Activated naive CD4-positive, alpha-beta T cell treated with anti-CD3 and anti-CD28 coated beads for 36 hours (primary cell): ENCODE measurements around the gene STARD10. TPM values are rescaled to one million over a fixed set of nuclear protein-coding genes. Genes with fewer than 3 reads are reported as not detected.

Experiments
- CTCF ChIA-PET: fragments of 350-600 bp; sonication (Branson Sonifier 250); formaldehyde crosslinking; loops from one replicate; lab custom pipeline; 2021; ENCODE audit warnings: antibody characterized with exemption; lab: Charles Lee
- DNase-seq: peaks from one replicate; pipeline ENCODE4 v3.0.0-alpha.2; 2020
- H3K27ac Mint-ChIP-seq: one replicate; pipeline ENCODE4 v1.8.0; 2021; ENCODE audit warnings: mild to moderate bottlenecking, mixed read lengths
- H3K27me3 Mint-ChIP-seq: one replicate; pipeline ENCODE4 v1.8.0; 2021; ENCODE audit warnings: low read depth, mixed read lengths
- H3K36me3 Mint-ChIP-seq: one replicate; pipeline ENCODE4 v1.8.0; 2021; ENCODE audit warnings: low read depth, mixed read lengths
- H3K4me1 Mint-ChIP-seq: one replicate; pipeline ENCODE4 v1.8.0; 2021; ENCODE audit warnings: low read depth, mixed read lengths
- H3K4me3 Mint-ChIP-seq: one replicate; pipeline ENCODE4 v1.8.0; 2021; ENCODE audit warnings: mild to moderate bottlenecking, moderate library complexity, mixed read lengths
- H3K9me3 Mint-ChIP-seq: one replicate; pipeline ENCODE4 v1.8.0; 2021; ENCODE audit warnings: mixed read lengths
- intact Hi-C: fragments of 100-400 bp; cut with micrococcal nuclease; formaldehyde crosslinking; loops from one replicate; pipeline ENCODE4 v1.15.1; 2023
- total RNA-seq, 2 experiments: library from RNA; stranded (reverse); gene quantifications; one replicate each; pipeline ENCODE4 v1.2.3, GENCODE V29; 2021

Gene STARD10, protein sequence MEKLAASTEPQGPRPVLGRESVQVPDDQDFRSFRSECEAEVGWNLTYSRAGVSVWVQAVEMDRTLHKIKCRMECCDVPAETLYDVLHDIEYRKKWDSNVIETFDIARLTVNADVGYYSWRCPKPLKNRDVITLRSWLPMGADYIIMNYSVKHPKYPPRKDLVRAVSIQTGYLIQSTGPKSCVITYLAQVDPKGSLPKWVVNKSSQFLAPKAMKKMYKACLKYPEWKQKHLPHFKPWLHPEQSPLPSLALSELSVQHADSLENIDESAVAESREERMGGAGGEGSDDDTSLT
- total RNA-seq = 10 to 100 TPM; 11.9 to 12.0 TPM

DNA sequence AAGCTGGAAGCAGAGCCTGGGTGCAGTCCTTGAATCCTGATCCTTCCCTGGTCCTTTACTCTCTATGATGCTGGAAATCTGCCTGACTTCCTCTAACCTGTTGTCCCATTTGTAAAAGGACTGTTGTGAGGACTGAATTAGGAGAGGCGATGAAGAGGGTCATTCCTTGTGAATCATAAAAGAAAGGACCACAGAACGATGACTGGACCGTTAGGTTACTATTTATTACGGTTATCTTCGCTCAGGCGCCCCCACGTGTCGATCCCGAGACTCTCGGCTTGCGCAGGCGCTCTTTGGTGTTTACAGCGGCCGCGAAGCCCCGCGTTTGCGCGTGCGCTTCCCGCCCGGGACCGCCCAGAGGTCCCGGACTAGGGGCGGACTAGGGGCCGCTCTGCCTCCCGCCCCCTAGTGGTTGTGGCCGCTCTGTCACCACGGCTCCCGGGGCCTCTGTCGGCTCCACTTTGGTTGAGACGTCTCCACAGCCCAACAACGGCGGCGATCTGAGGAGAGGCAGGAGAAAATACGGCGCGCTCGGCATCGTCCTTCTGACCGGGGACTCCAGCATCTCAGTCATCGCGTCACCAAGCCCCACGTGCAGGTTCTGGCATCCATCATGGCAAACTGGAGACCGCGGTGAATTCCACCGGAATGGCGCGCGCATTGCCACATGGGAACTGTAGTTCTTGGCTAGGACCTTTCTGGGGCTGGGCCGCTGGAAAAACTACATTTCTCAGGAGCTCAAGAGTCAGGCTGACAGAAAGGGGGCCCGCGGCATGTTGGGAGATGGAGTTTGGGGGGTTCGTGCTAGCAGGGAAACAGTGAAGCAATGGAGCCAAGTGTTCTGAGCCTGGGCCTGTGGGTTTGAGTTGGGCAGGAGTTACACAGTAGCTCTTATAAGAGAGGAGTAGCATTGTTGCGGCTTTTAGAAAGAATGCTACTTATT is at the start of gene STARD10:
STARD10 (minus strand) TSS at position 623 of the 943 bp plus-strand sequence. CDS start 12,866 bp downstream, outside the sequence.
- peak; percentile 97 for DNase-seq
- H3K36me3 Mint-ChIP-seq = no peaks in the 10 kb centered on the region
- peak within 1 kb of the TSS; percentile 100 for H3K4me3 Mint-ChIP-seq
- H3K27me3 Mint-ChIP-seq = no peaks in the 10 kb centered on the region
- H3K27ac Mint-ChIP-seq = peak within 1 kb of the TSS; percentile 100
- intact Hi-C loops = loop anchor here (1.0 to 5.0 kb wide), 7 partner anchors 20 to 385 kb away; partner anchors contain the start of gene ARAP1
- H3K4me1 Mint-ChIP-seq = peaks cover 29% of the 10 kb centered on the region
- CTCF ChIA-PET = interaction anchor here (0.6 to 8.1 kb wide), 28 partner anchors 9 to 390 kb away, joined by 3 to 161 read pairs (median 4); no protein-coding TSS in a partner anchor
- no peaks in the 10 kb centered on the region for H3K9me3 Mint-ChIP-seq

DNA sequence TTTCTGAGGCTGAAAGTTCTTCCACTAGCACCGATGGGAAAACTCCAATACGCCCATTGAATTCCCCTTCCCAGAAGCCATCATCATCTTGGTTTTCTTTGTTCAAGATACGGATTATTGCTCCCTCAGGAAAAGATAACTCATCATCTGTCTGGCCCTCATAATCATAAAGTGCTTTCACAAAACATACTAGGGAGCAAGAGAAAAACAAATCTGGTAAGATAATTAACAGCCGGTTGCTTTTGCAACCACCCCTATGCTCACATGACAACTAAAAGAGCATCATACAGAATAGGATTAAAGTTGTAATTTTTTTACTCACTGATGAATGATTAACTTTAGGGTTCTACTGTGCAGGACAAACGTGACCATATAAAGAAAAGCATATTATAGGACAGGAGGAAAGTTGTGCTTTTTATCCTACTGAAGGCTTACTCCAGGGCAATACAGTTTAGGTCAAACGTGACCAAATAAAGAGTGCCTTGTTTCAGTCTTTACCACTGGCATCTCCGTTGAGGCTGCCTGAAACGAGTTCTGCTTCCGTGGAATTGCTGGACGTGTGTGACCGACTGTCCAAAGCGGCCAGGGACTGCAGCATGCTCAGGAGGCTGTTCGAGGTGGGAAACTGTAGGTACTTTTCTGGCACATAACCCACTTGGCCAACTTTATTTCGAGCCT is 48.9 kb upstream of the STARD10 start:
- no peaks in the 10 kb centered on the region for H3K9me3 Mint-ChIP-seq
- no peaks in the 10 kb centered on the region for H3K4me1 Mint-ChIP-seq
- H3K27me3 Mint-ChIP-seq = no peaks in the 10 kb centered on the region
- CTCF ChIA-PET = interaction anchor here (3.3 kb wide), 1 partner anchor 12 kb away, joined by 9 read pairs; no protein-coding TSS in a partner anchor
- H3K36me3 Mint-ChIP-seq = no peaks in the 10 kb centered on the region
- H3K4me3 Mint-ChIP-seq = no peak overlapping the region
- H3K27ac Mint-ChIP-seq = no peak overlapping the region
- no peak for DNase-seq
- intact Hi-C loops = no loop called here

DNA sequence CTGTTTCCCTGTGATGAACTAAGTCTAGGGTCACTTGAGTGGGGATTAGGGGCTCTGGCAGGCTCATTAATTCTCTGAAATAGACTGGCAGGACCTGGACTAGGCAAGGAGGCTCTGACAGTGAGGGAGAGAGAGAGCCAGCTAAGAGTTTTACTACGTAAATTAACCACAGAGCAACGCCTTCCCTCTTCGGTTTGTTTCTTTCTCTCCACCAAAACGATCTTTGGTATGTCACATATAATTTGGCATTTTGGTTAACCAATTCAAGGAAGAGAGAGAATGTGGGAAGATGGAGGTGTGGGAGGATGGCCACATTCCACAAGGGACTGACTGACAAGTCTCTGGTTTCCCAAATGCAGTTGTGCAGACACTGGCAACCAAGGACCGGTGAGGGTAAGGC is 48.3 kb upstream of the STARD10 start:
- no peaks in the 10 kb centered on the region for H3K27me3 Mint-ChIP-seq
- no peak overlapping the region for H3K27ac Mint-ChIP-seq
- no peak for DNase-seq
- H3K4me1 Mint-ChIP-seq = no peaks in the 10 kb centered on the region
- H3K36me3 Mint-ChIP-seq = no peaks in the 10 kb centered on the region
- H3K9me3 Mint-ChIP-seq = no peaks in the 10 kb centered on the region
- intact Hi-C loops = no loop called here
- CTCF ChIA-PET = interaction anchor here (0.9 to 3.3 kb wide), 2 partner anchors 11 to 335 kb away, joined by 3 to 9 read pairs; no protein-coding TSS in a partner anchor
- no peak overlapping the region for H3K4me3 Mint-ChIP-seq

DNA sequence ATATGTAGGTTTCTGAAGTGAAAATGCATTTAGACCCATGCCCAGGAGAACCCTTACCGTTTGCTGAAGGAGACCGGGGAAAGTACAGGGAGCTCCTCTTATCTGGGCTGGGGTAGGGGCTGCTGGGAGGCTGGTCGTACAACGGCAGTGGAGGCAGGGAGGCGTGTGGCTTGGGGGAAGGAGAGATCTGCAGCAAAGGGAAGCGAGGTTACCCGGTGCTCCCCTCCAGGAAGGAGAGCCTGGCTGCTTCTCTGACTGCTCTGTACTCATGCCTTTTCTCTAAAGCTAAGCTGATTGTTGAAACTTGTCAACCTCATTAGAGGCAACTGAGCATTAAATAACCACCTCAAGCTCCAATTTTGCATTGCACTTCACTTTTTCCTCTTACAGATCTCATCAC is 47.5 kb upstream of the STARD10 start:
- no peaks in the 10 kb centered on the region for H3K27me3 Mint-ChIP-seq
- no peak overlapping the region for H3K27ac Mint-ChIP-seq
- intact Hi-C loops = no loop called here
- CTCF ChIA-PET = interaction anchor here (0.9 to 3.3 kb wide), 2 partner anchors 10 to 336 kb away, joined by 3 to 9 read pairs; no protein-coding TSS in a partner anchor
- no peaks in the 10 kb centered on the region for H3K4me1 Mint-ChIP-seq
- H3K4me3 Mint-ChIP-seq = no peak overlapping the region
- no peaks in the 10 kb centered on the region for H3K9me3 Mint-ChIP-seq
- no peaks in the 10 kb centered on the region for H3K36me3 Mint-ChIP-seq
- DNase-seq = no peak

DNA sequence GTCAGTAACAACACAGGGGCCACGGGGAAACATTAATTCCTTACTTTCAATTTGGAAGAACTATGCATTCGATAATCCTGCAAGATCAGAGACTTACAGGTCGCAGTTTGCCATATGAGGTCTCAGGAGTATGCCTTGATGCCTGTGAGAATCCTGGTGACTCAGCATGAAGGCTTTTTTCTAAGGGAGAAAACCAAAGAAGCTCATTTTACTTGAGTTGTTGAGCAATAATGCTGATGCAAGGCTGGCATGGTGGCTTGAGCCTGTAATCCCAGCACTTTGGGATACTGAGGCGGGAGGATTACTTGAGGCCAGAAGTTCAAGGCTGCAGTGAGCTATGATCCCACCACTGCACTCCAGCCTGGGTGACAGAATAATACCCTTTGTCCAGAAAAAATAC is 46.9 kb upstream of the STARD10 start:
- Mint-ChIP-seq H3K9me3 (no peaks in the 10 kb centered on the region), H3K27ac (no peak overlapping the region), H3K4me1 (no peaks in the 10 kb centered on the region), H3K4me3 (no peak overlapping the region), H3K36me3 (no peaks in the 10 kb centered on the region), H3K27me3 (no peaks in the 10 kb centered on the region)
- intact Hi-C loops = no loop called here
- no peak for DNase-seq
- CTCF ChIA-PET = interaction anchor here (0.6 to 3.3 kb wide), 3 partner anchors 10 to 1764 kb away, joined by 6 to 9 read pairs (median 6); no protein-coding TSS in a partner anchor

DNA sequence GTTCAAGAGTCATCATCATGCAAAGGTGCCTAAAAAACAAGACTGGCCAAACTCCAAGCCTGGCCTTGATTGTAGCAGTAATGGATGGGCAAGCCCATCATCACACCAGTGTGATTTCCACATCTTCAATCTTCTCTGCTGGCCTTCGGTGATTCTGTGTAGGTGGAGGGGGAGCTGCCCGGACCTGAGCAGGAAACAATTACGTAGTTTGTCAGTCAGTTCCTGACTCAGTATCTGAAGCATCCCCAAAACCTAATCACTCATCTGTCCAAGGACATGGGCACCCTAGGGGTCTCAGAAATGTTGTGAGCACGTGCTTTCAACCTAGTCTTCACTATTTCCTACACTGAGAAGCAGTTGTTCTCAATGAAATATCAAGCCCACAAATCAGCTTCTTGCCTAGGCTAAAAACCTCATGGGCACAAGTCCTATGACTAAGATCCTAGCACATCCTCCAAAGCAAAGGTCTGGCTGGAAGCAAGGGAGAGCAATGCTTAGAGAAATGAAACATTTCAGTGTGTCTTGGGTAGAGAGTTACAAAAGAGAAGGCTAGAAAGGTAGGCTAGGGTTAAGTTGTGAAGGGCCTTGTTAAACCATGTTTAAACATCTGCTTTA is 45.0 kb upstream of the STARD10 start:
- no peak for DNase-seq
- Mint-ChIP-seq H3K9me3 (no peaks in the 10 kb centered on the region), H3K4me3 (no peak overlapping the region), H3K27ac (peak overlapping the region; percentile 51), H3K36me3 (no peaks in the 10 kb centered on the region), H3K4me1 (peaks cover 6% of the 10 kb centered on the region), H3K27me3 (no peaks in the 10 kb centered on the region)
- CTCF ChIA-PET = no interaction called here
- intact Hi-C loops = no loop called here

DNA sequence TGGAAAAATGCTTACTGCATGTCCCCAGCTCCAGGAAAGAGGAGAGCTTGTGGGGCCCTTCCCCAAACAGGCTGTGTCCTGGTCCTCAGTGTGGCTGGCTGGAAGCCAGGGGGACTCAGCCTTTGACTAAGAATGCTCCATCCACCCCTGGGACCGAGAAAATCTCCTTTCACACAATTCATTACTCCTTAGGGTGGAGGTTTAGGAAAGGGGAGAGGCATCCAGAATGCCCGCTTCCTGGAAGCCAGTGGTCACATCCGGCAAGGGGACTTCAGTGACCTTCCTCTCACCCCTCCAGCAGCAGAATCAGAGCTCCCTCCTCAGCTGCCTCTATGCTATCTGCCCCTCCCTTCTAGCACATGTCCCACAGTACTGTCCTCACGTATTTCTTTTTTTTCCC is 42.3 kb upstream of the STARD10 start:
- H3K27ac Mint-ChIP-seq = no peak overlapping the region
- no peaks in the 10 kb centered on the region for H3K9me3 Mint-ChIP-seq
- no peak overlapping the region for H3K4me3 Mint-ChIP-seq
- H3K27me3 Mint-ChIP-seq = no peaks in the 10 kb centered on the region
- no peak for DNase-seq
- H3K36me3 Mint-ChIP-seq = peaks cover 3% of the 10 kb centered on the region
- peaks cover 9% of the 10 kb centered on the region for H3K4me1 Mint-ChIP-seq
- CTCF ChIA-PET = interaction anchor here (1.0 to 1.2 kb wide), 2 partner anchors 111 to 113 kb away, joined by 3 read pairs; no protein-coding TSS in a partner anchor
- intact Hi-C loops = loop anchor here (2.0 kb wide), 1 partner anchor 407 kb away; no protein-coding TSS in a partner anchor

DNA sequence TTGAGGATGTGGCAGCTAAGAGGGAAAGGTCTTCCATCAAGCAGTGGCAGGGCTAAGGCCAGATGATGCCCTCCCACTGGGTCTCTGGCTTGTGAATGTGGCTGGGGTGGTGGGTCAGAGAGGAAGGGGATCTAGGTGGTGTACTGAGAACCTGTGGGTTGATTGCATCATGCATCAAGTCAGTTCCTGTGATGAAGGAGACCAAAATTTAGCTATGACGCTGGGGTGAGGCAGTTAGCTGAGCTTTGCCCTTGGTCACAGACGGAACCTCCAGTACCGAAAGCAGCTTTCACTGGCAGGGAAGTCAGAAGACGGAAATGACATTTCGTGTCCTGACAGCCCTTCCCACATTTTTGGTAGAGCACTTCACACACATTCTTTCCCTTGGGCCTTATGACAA is 41.1 kb upstream of the STARD10 start:
- Mint-ChIP-seq H3K36me3 (peaks cover 5% of the 10 kb centered on the region), H3K9me3 (no peaks in the 10 kb centered on the region), H3K4me1 (peaks cover 9% of the 10 kb centered on the region), H3K27ac (peak overlapping the region; percentile 67), H3K4me3 (no peak overlapping the region), H3K27me3 (no peaks in the 10 kb centered on the region)
- intact Hi-C loops = no loop called here
- CTCF ChIA-PET = interaction anchor here (0.9 kb wide), 1 partner anchor 343 kb away, joined by 3 read pairs; no protein-coding TSS in a partner anchor
- no peak for DNase-seq

DNA sequence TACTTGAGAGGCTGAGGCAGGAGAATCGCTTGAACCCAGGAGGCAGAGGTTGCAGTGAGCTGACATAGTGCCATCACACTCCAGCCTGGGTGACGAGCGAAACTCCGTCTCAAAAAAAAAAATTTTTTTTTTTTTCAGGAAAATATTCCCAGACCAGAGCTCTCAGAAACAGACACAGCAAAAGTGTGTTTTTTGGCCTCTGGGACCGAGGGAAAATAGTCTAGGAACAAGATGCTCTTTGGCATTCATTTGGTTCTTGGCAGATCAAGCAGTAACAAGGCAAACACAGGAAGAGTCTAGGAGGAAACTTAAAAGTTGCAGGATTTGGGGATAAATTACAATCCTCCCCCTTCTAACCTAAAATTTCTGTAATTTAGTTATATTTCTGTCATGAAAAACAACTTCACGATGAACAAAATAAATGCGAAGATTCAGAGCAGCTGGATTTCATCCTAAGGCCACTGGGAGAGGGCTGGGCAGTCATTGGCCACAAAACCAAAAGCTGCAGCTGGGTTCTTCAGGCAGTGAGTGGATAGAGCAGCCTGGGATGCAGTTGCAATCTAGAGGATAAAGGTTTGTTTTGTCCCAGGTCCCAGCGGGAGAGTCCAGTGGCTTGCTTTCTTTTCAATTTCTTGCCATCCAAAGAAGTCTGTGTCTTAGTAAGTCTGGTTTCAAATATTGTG is 40.1 kb upstream of the STARD10 start:
- H3K27ac Mint-ChIP-seq = peak overlapping the region; percentile 67
- no peak overlapping the region for H3K4me3 Mint-ChIP-seq
- no peaks in the 10 kb centered on the region for H3K27me3 Mint-ChIP-seq
- intact Hi-C loops = no loop called here
- H3K36me3 Mint-ChIP-seq = peaks cover 10% of the 10 kb centered on the region
- no peak for DNase-seq
- H3K9me3 Mint-ChIP-seq = no peaks in the 10 kb centered on the region
- CTCF ChIA-PET = interaction anchor here (5.6 kb wide), 1 partner anchor 344 kb away, joined by 61 read pairs; no protein-coding TSS in a partner anchor
- peaks cover 9% of the 10 kb centered on the region for H3K4me1 Mint-ChIP-seq

DNA sequence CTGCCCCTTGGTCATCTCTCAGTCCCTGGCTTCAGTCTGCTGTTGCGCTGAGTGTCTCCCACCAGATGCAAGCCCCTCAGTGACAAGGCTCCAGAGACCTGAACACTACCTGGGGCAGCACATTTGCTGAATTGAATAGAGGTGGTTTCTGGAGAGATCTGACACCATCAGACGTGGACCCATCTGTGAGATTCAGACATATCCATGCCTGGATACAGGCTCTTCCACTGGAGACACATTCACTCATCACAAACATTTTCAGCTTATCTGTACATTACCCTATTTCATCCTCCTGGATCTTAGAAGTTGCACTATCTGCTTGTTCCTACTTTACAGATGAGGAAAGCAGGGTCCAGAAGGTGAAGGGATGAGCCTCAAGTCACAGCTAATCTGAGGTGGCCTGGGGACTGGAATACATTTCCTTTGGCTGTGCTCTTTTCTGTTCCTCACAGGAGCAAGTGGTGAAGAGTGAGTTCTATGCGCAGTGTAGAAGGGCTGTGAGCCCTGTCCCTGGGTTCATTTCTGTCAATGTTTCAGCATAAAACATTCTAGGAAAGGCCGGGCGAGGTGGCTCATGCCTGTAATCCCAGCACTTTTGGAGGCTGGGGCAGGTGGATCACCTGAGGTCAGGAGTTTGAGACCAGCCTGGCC is 39.4 kb upstream of the STARD10 start:
- intact Hi-C loops = no loop called here
- peak overlapping the region; percentile 55 for H3K27ac Mint-ChIP-seq
- peaks cover 15% of the 10 kb centered on the region for H3K36me3 Mint-ChIP-seq
- peaks cover 9% of the 10 kb centered on the region for H3K4me1 Mint-ChIP-seq
- H3K27me3 Mint-ChIP-seq = no peaks in the 10 kb centered on the region
- CTCF ChIA-PET = interaction anchor here (1.3 to 5.6 kb wide), 3 partner anchors 14 to 345 kb away, joined by 3 to 61 read pairs (median 4); no protein-coding TSS in a partner anchor
- H3K9me3 Mint-ChIP-seq = no peaks in the 10 kb centered on the region
- no peak overlapping the region for H3K4me3 Mint-ChIP-seq
- DNase-seq = no peak
